OCI-LY1 (cell line): ENCODE data around the gene PRAMEF17.
"Not testable (repeated sequence)": the region's sequence is repeated elsewhere in the genome, so short reads cannot be mapped to it uniquely, and the experiment has no call there.

Source experiments
- H2AFZ ChIP-seq: fragments of 200-600 bp; sonication (generic), shearing (Covaris generic); 2 replicates; pipeline ENCODE4 v1.6.0; 2014; ENCODE audit warnings: antibody characterized with exemption, mild to moderate bottlenecking, low read length
- H3F3A ChIP-seq: fragments of 200-600 bp; sonication (generic), shearing (Covaris generic); 2 replicates; pipeline ENCODE4 v1.6.0; 2014; ENCODE audit warnings: mild to moderate bottlenecking, antibody characterized with exemption, low read length, moderate library complexity; ENCODE audit not compliant: insufficient read depth
- H3K27ac ChIP-seq: fragments of 200-600 bp; sonication (generic); 2 replicates; pipeline ENCODE4 v1.5.1; 2014; ENCODE audit warnings: low read length, mixed run types, mild to moderate bottlenecking, low read depth; ENCODE audit not compliant: poor library complexity, severe bottlenecking
- H3K27me3 ChIP-seq: fragments of 200-600 bp; sonication (generic); 2 replicates; pipeline ENCODE4 v1.6.0; 2014; ENCODE audit warnings: antibody characterized with exemption, mild to moderate bottlenecking, low read length, moderate library complexity; ENCODE audit not compliant: insufficient read depth
- H3K36me3 ChIP-seq: fragments of 200-600 bp; sonication (generic); 2 replicates; pipeline ENCODE4 v1.6.1; 2014; ENCODE audit warnings: mild to moderate bottlenecking, antibody characterized with exemption, low read length, moderate library complexity, mixed read lengths; ENCODE audit not compliant: insufficient read depth
- H3K4me1 ChIP-seq: fragments of 200-600 bp; sonication (generic); 2 replicates; pipeline ENCODE4 v1.5.1; 2014; ENCODE audit warnings: mild to moderate bottlenecking, low read length, moderate library complexity; ENCODE audit not compliant: insufficient read depth, severe bottlenecking
- H3K4me2 ChIP-seq: fragments of 200-600 bp; sonication (generic), shearing (Covaris generic); 2 replicates; pipeline ENCODE4 v1.6.1; 2014; ENCODE audit warnings: low read length
- H3K4me3 ChIP-seq: fragments of 200-600 bp; sonication (generic); 2 replicates; pipeline ENCODE4 v1.5.1; 2014; ENCODE audit warnings: low read length, low read depth, mild to moderate bottlenecking, mixed read lengths; ENCODE audit not compliant: poor library complexity, severe bottlenecking
- H3K79me2 ChIP-seq: fragments of 200-600 bp; shearing (Covaris generic); 2 replicates; pipeline ENCODE4 v1.6.1; 2016; ENCODE audit warnings: mixed run types, low read length, mixed read lengths; ENCODE audit not compliant: insufficient read depth
- H3K9ac ChIP-seq: fragments of 200-600 bp; sonication (generic), shearing (Covaris generic); 2 replicates; pipeline ENCODE4 v1.6.1; 2014; ENCODE audit warnings: mild to moderate bottlenecking, low read length, mixed read lengths
- H3K9me2 ChIP-seq: fragments of 200-600 bp; sonication (generic), shearing (Covaris generic); 2 replicates; pipeline ENCODE4 v1.6.1; 2014; ENCODE audit warnings: low read depth, mild to moderate bottlenecking, low read length, mixed read lengths
- H3K9me3 ChIP-seq: fragments of 200-600 bp; shearing (Covaris generic); 2 replicates; pipeline ENCODE4 v1.6.1; 2014; ENCODE audit warnings: low read length, mixed read lengths
- H4K20me1 ChIP-seq: fragments of 200-600 bp; sonication (generic), shearing (Covaris generic); 2 replicates; pipeline ENCODE4 v1.6.0; 2016; ENCODE audit warnings: mild to moderate bottlenecking, low read length; ENCODE audit not compliant: insufficient read depth

The PRAMEF17 gene, protein sequence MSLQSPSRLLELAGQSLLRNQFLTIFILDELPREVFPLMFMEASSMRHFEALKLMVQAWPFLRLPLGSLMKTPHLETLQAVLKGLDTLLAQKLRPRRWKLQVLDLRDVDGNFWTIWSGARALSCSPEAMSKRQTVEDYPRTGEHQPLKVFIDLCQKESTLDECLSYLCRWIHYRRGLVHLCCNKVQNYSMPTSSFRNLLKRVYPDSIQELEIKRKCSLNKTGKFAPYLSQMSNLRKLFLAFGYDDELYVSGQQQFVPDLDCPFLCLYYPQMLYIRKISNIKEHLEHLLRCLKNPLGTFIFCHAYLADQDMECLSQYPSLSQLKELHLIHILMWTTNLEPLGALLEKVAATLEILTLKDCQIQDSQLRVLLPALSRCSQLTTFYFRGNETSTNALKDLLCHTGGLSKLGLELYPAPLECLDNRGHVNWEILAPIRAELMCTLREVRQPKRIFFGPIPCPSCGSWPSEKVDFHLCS

GRCh38 chr1:13389332-13389731 lies at the start of gene PRAMEF17:
PRAMEF17 (plus strand) TSS chr1:13389632; CDS start chr1:13389658, 26 bp downstream.
- not testable (repeated sequence) for H4K20me1 ChIP-seq, H3K4me3 ChIP-seq, H3K9me3 ChIP-seq, H3K27me3 ChIP-seq, H3K79me2 ChIP-seq, H3K36me3 ChIP-seq, H3F3A ChIP-seq, H3K4me1 ChIP-seq, H3K27ac ChIP-seq, H3K4me2 ChIP-seq, H3K9ac ChIP-seq, H2AFZ ChIP-seq, H3K9me2 ChIP-seq

- not testable (repeated sequence) for H3K9ac ChIP-seq, H2AFZ ChIP-seq, H3K4me1 ChIP-seq, H3K36me3 ChIP-seq, H3K27me3 ChIP-seq, H3K4me3 ChIP-seq, H4K20me1 ChIP-seq, H3K4me2 ChIP-seq, H3K79me2 ChIP-seq, H3K9me2 ChIP-seq, H3K9me3 ChIP-seq, H3F3A ChIP-seq, H3K27ac ChIP-seq
Observed at GRCh38 chr1:13342496-13342895, 46.9 kb upstream of the PRAMEF17 start.

GRCh38 chr1:13347034-13347433 lies 42.4 kb upstream of the PRAMEF17 start, which contains the start of gene PRAMEF14:
PRAMEF14 (minus strand) TSS chr1:13347134; CDS start chr1:13345314, 1,820 bp downstream.
- not testable (repeated sequence) for H3K9me3 ChIP-seq, H3K36me3 ChIP-seq, H4K20me1 ChIP-seq, H3K79me2 ChIP-seq, H3K9me2 ChIP-seq, H3F3A ChIP-seq, H3K27ac ChIP-seq, H3K4me2 ChIP-seq, H2AFZ ChIP-seq, H3K4me3 ChIP-seq, H3K27me3 ChIP-seq, H3K9ac ChIP-seq, H3K4me1 ChIP-seq

- not testable (repeated sequence) for H3K36me3 ChIP-seq, H4K20me1 ChIP-seq, H3K9ac ChIP-seq, H3K9me3 ChIP-seq, H2AFZ ChIP-seq, H3F3A ChIP-seq, H3K4me2 ChIP-seq, H3K4me1 ChIP-seq, H3K27ac ChIP-seq, H3K4me3 ChIP-seq, H3K79me2 ChIP-seq, H3K27me3 ChIP-seq, H3K9me2 ChIP-seq
Observed at GRCh38 chr1:13353476-13353875, 36.0 kb upstream of the PRAMEF17 start.

DNA sequence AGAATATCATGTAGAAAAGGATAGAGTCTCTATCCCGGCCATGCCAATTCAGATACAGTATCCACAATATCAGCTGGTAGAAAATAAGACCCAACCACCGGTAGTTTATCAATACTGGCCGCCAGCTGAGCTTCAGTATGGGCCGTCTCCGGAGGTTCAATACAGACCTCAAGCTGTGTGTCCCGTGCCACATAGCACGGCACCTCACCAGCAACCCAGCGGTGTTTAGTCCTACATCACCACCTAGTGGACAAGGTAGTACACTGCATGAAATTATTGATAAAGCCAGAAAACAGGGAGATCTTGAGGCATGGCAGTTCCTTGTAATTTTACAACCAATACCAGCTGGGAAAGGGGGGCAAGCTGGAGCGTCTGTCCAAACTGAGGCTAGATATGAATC lies 35.0 kb upstream of the PRAMEF17 start:
- H4K20me1 ChIP-seq, H3K27ac ChIP-seq, H3K27me3 ChIP-seq, H2AFZ ChIP-seq, H3F3A ChIP-seq, H3K4me3 ChIP-seq, H3K9ac ChIP-seq, H3K9me3 ChIP-seq, H3K79me2 ChIP-seq, H3K9me2 ChIP-seq, H3K4me2 ChIP-seq, H3K4me1 ChIP-seq, H3K36me3 ChIP-seq: not testable (repeated sequence)
